H4 (cell line): ENCODE data around the gene KCNMB3. TPM values are rescaled to one million over a fixed set of nuclear protein-coding genes. Genes with fewer than 3 reads are reported as not detected.
"Not testable (repeated sequence)": the region's sequence is repeated elsewhere in the genome, so short reads cannot be mapped to it uniquely, and the experiment has no call there.

Source experiments
- DNase-seq: peaks from one replicate; pipeline ENCODE4 v3.0.0-alpha.2; 2015; ENCODE audit warnings: low spot score
- total RNA-seq: library from RNA; depleted of rRNA; stranded (reverse); fragments of >200 nt; shearing (Covaris generic); gene quantifications from 2 replicates; pipeline ENCODE4 v1.2.3, GENCODE V29; 2014; rRNA removed

The KCNMB3 gene
- 0.02 and 0.62 TPM in 2 replicates for total RNA-seq

GRCh38 chr3:179250803-179251476 is at the start of gene KCNMB3:
KCNMB3 (minus strand) TSS chr3:179251114; CDS start chr3:179250990, 124 bp downstream.
- DNase-seq = no peak

- no peak for DNase-seq
Measured at GRCh38 chr3:179299999-179300613, 49.2 kb upstream of the KCNMB3 start.

- no peak for DNase-seq
Measured at GRCh38 chr3:179299316-179299715, 48.4 kb upstream of the KCNMB3 start.

GRCh38 chr3:179297971-179298725 is 47.2 kb upstream of the KCNMB3 start:
- no peak for DNase-seq

- DNase-seq = peak; percentile 38
Measured at GRCh38 chr3:179292450-179292849, 41.5 kb upstream of the KCNMB3 start.

GRCh38 chr3:179289295-179289694 is 38.4 kb upstream of the KCNMB3 start:
- no peak for DNase-seq

- DNase-seq = no peak
Measured at GRCh38 chr3:179288845-179289244, 37.9 kb upstream of the KCNMB3 start.

GRCh38 chr3:179286331-179286730 is 35.4 kb upstream of the KCNMB3 start:
- DNase-seq = no peak

GRCh38 chr3:179281825-179282224 is 30.9 kb upstream of the KCNMB3 start:
- no peak for DNase-seq

GRCh38 chr3:179279837-179280236 is 28.9 kb upstream of the KCNMB3 start:
- no peak for DNase-seq

- DNase-seq = no peak
Measured at GRCh38 chr3:179278932-179279693, 28.2 kb upstream of the KCNMB3 start.

GRCh38 chr3:179278151-179278550 is 27.2 kb upstream of the KCNMB3 start:
- DNase-seq = no peak

- DNase-seq = no peak
Measured at GRCh38 chr3:179276743-179277142, 25.8 kb upstream of the KCNMB3 start.

GRCh38 chr3:179276001-179276400 is 25.1 kb upstream of the KCNMB3 start:
- DNase-seq = no peak

GRCh38 chr3:179274434-179274833 is 23.5 kb upstream of the KCNMB3 start:
- DNase-seq = not testable (repeated sequence)

GRCh38 chr3:179272385-179272784 is 21.5 kb upstream of the KCNMB3 start:
- peak; percentile 27 for DNase-seq

GRCh38 chr3:179269152-179269707 is 18.3 kb upstream of the KCNMB3 start:
- no peak for DNase-seq

- DNase-seq = no peak
Measured at GRCh38 chr3:179268400-179269051, 17.6 kb upstream of the KCNMB3 start.

GRCh38 chr3:179266701-179267211 is 15.8 kb upstream of the KCNMB3 start:
- no peak for DNase-seq

- no peak for DNase-seq
Measured at GRCh38 chr3:179265875-179266274, 15.0 kb upstream of the KCNMB3 start.

- no peak for DNase-seq
Measured at GRCh38 chr3:179265092-179265491, 14.2 kb upstream of the KCNMB3 start.
